Neural progenitor cell (in vitro differentiated cells): ENCODE results near the gene RPTOR.

Experiments used
- CTCF ChIP-seq: fragments of 200-600 bp; sonication (generic); IDR thresholded peaks from 2 replicates; pipeline ENCODE4 v1.5.1; 2017; ENCODE audit warnings: antibody characterized with exemption, mild to moderate bottlenecking
- EZH2 ChIP-seq: fragments of 200-600 bp; sonication (generic); IDR thresholded peaks from 2 replicates; pipeline ENCODE4 v1.6.1; 2017; ENCODE audit warnings: antibody characterized with exemption, mild to moderate bottlenecking, moderate library complexity

GRCh38 chr17:80745183-80745582 lies 200.5 kb downstream of the RPTOR start:
- TF ChIP-seq EZH2 (no peak), CTCF (no peak)
